Measurements from ENCODE around the gene RAMP3.
A peak's percentile ranks its signal among the peaks of the same experiment; 100 is the strongest.
"Not testable (repeated sequence)": the region's sequence is repeated elsewhere in the genome, so short reads cannot be mapped to it uniquely, and the experiment has no call there.

The RAMP3 gene

GRCh38 chr7:45157653-45158401, at the start of gene RAMP3:
RAMP3 (plus strand) TSS chr7:45157791; CDS start chr7:45157829, 38 bp downstream.
- in situ Hi-C loops (cut with MboI; ENCODE audit: low pct_unique_long_range_greater_than_20kb, low sequenced_read_pairs), result loop anchor here (10.0 kb wide), 1 partner anchor 97 kb away; no protein-coding TSS in a partner anchor

GRCh38 chr7:45108863-45109262, 48.7 kb upstream of the RAMP3 start:
- in situ Hi-C loops (cut with MboI; ENCODE audit: low pct_unique_long_range_greater_than_20kb, low sequenced_read_pairs), result no loop called here
- no peak for DNase-seq

More at GRCh38 chr7:45157653-45158401, at the start of gene RAMP3:
- DNase-seq, result no peak

GRCh38 chr7:45111298-45112223, 46.0 kb upstream of the RAMP3 start, which contains the start of gene TBRG4:
TBRG4 (minus strand) TSS chr7:45111697; CDS start chr7:45109237, 2,460 bp downstream.
- in situ Hi-C loops (cut with MboI; ENCODE audit: low pct_unique_long_range_greater_than_20kb, low sequenced_read_pairs), result no loop called here
- peak; percentile 97 for DNase-seq

GRCh38 chr7:45112648-45113047, 44.9 kb upstream of the RAMP3 start:
- no peak for DNase-seq
- in situ Hi-C loops (cut with MboI; ENCODE audit: low pct_unique_long_range_greater_than_20kb, low sequenced_read_pairs), result no loop called here

DNA sequence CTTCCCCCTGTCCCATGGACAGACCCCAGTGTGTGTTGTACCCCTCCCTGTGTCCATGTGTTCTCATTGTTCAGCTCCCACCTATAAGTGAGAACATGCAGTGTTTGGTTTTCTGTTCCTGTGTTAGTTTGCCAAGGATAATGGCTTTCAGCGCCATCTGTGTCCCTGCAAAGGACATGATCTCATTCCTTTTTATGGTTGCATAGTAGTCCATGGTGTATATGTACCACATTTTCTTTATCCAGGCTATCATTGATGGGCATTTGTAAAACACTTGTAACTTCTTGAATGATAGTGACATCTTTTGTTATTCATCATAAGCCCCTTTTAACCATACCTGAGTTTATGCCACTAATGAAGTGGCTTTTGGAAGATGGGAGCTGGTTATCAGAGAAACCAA, 43.3 kb upstream of the RAMP3 start:
- in situ Hi-C loops (cut with MboI; ENCODE audit: low pct_unique_long_range_greater_than_20kb, low sequenced_read_pairs); DNase-seq: not testable (repeated sequence)

- in situ Hi-C loops (cut with MboI; ENCODE audit: low pct_unique_long_range_greater_than_20kb, low sequenced_read_pairs), result no loop called here
- no peak for DNase-seq
Observed at GRCh38 chr7:45114926-45115325, 42.7 kb upstream of the RAMP3 start.

GRCh38 chr7:45116048-45116447, 41.5 kb upstream of the RAMP3 start:
- in situ Hi-C loops (cut with MboI; ENCODE audit: low pct_unique_long_range_greater_than_20kb, low sequenced_read_pairs), result no loop called here
- no peak for DNase-seq

DNA sequence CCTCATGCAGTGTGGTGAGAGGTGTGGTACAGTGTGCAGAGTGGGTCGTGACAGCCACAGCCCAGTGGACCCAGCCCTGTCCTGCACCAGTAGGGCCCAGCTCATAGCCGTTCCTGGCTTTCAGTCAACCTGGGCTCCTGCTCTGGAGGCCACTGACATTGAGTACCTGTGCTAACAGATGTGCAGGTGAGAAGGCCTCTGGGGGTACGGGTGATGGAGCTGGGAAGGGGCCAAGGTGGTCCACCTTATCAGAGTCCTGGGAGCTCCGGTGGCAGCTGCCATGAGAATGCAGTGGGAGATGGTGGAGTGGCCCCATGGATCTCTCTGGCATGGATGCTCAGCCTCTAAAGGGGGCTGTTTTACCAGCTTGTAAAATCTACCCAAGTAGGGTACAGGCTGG, 40.0 kb upstream of the RAMP3 start:
- in situ Hi-C loops (cut with MboI; ENCODE audit: low pct_unique_long_range_greater_than_20kb, low sequenced_read_pairs), result no loop called here
- DNase-seq, result no peak

GRCh38 chr7:45118292-45118691, 39.3 kb upstream of the RAMP3 start:
- in situ Hi-C loops (cut with MboI; ENCODE audit: low pct_unique_long_range_greater_than_20kb, low sequenced_read_pairs), result no loop called here
- DNase-seq, result no peak

GRCh38 chr7:45118889-45119331, 38.7 kb upstream of the RAMP3 start:
- in situ Hi-C loops (cut with MboI; ENCODE audit: low pct_unique_long_range_greater_than_20kb, low sequenced_read_pairs), result no loop called here
- DNase-seq, result no peak

- in situ Hi-C loops (cut with MboI; ENCODE audit: low pct_unique_long_range_greater_than_20kb, low sequenced_read_pairs), result no loop called here
- no peak for DNase-seq
Observed at GRCh38 chr7:45119550-45119949, 38.0 kb upstream of the RAMP3 start.

GRCh38 chr7:45122975-45123860, 34.4 kb upstream of the RAMP3 start:
- in situ Hi-C loops (cut with MboI; ENCODE audit: low pct_unique_long_range_greater_than_20kb, low sequenced_read_pairs), result no loop called here
- DNase-seq, result no peak

DNA sequence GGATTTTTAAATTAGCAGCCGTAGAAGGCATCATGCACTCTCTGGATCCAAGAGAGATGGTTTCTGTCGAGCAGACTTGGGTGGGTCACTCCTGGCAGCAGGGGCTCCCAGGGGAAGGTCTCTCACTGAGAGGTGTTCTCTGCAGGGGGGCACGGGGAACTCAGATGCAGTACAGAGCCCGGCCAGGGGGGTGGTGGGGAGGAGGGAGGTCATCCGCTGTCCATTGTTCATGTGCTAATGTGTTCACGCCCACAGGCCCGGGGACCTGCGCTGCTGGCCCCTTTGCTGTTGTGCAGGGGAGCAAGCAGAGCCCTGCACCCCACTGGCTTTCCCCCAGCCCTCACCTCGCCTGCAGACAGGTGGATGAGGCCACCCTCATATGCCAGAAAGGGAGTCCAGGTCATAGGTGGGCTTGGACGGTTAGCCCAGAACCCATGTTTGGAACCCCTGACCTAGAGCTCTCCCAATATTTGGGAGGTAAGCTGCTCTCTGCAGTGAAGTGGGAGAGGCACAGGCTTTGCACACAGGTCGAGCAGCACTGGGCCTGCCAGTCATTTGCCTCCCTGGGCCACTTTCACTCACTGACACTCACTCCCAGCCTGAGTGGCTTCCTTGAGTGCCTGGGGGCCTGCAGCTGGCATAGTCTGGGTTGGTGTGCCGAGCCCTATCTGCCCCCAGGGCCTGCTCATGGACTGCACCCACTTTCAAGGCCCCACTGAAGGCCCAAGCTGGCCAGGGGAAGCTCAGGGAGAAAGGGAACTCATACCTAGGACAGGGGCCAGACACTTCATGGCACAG, 33.5 kb upstream of the RAMP3 start:
- DNase-seq, result no peak
- in situ Hi-C loops (cut with MboI; ENCODE audit: low pct_unique_long_range_greater_than_20kb, low sequenced_read_pairs), result no loop called here

- in situ Hi-C loops (cut with MboI; ENCODE audit: low pct_unique_long_range_greater_than_20kb, low sequenced_read_pairs), result loop anchor here (25.0 kb wide), 1 partner anchor 538 kb away; the partner anchor contains the start of gene TMED4
Observed at GRCh38 chr7:45125193-45125904, 32.2 kb upstream of the RAMP3 start.

DNA sequence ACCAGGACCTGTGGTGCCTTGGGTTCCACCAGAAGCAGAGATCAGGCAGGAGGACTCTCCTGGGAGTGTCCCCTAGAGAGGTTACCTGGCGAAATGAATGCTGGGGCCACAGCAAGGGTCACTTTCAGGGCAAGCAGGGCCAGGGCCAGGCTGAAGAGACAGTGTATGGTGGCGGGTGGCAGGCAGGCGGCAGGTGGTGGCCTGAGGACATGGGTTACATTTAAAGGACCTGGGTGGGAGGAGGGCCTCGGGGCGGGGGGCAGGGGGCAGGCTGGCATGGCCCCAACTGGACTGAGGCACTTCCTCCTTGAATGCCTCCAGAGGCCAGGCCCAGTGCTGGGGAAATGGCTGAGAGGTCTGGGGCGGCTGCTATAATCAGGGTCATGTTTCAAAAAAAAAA, 31.4 kb upstream of the RAMP3 start:
- no peak for DNase-seq
- in situ Hi-C loops (cut with MboI; ENCODE audit: low pct_unique_long_range_greater_than_20kb, low sequenced_read_pairs), result loop anchor here (25.0 kb wide), 1 partner anchor 539 kb away; the partner anchor contains the start of gene TMED4

More at GRCh38 chr7:45125193-45125904, 32.2 kb upstream of the RAMP3 start:
- DNase-seq, result no peak

GRCh38 chr7:45126920-45127319, 30.7 kb upstream of the RAMP3 start:
- DNase-seq, result no peak
- in situ Hi-C loops (cut with MboI; ENCODE audit: low pct_unique_long_range_greater_than_20kb, low sequenced_read_pairs), result loop anchor here (25.0 kb wide), 1 partner anchor 540 kb away; the partner anchor contains the start of gene TMED4

DNA sequence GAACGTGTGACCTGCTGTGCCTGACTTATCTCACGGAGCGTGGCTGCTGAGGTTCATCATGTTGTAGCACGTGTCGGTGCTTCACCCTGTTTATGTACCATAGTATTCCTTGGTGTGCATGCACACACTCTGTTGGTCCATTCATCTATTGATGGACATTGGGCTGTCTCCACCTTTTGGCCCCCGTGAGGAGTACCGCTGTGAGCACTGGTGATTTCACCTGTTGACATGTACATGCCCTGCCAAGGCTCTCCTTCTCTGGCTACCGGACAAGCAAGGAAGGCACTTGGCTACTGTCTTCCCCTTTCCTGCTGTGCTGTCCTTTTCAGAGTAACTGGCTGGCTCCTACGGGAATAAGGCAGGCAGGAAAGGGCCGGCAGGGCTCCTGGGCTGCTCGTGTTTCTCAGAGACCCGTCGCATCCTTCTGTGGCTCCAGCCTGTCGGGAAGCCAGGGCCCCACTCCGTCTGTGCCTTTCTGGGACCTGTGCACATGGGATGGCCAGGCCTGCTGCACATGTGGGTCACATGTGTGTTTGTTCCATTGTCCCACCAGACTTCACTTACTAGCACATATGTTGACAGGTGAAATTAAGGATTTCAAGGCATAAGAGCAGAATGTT, 28.3 kb upstream of the RAMP3 start:
- in situ Hi-C loops (cut with MboI; ENCODE audit: low pct_unique_long_range_greater_than_20kb, low sequenced_read_pairs), result loop anchor here (25.0 kb wide), 1 partner anchor 542 kb away; the partner anchor contains the start of gene TMED4
- DNase-seq, result no peak

Data from KBM-7 (cell line).